Left lung (tissue), 10 donors: ENCODE data around the gene SMARCA4. TPM values are rescaled to one million over a fixed set of nuclear protein-coding genes. Genes with fewer than 3 reads are reported as not detected.

Experiments used
- ATAC-seq: fragments of 200-7000 bp; cut with Tn5 transposase; one replicate; pipeline ENCODE4 v1.9.1; 2020; ENCODE audit warnings: moderate library complexity
- DNase-seq, 4 donors: peaks; one replicate each; pipeline ENCODE4 v3.0.0-alpha.2; 2013 to 2020
- H3K27ac ChIP-seq, 2 donors: fragments of 200-600 bp; sonication (generic) in 1 of 2; one replicate each; pipeline versions ENCODE4 v1.5.0 to v1.8.0; 2020 to 2021
- H3K27me3 ChIP-seq, 2 donors: fragments of 200-600 bp; sonication (generic) in 1 of 2; one replicate each; pipeline versions ENCODE4 v1.5.0 to v1.8.0; 2020 to 2021
- H3K36me3 ChIP-seq, 2 donors: fragments of 200-600 bp; sonication (generic) in 1 of 2; one replicate each; pipeline versions ENCODE4 v1.5.0 to v1.8.0; 2020 to 2021
- H3K4me1 ChIP-seq, 2 donors: fragments of 200-600 bp; one replicate each; pipeline ENCODE4 v1.8.0; 2021
- H3K4me3 ChIP-seq, 2 donors: fragments of 200-600 bp; sonication (generic) in 1 of 2; one replicate each; pipeline versions ENCODE4 v1.5.0 to v1.8.0; 2020 to 2021; ENCODE audit warnings: mild to moderate bottlenecking in 1 of 2
- H3K9me3 ChIP-seq, 2 donors: fragments of 200-600 bp; sonication (generic) in 1 of 2; one replicate each; pipeline versions ENCODE4 v1.5.0 to v1.8.0; 2020 to 2021
- CTCF ChIP-seq, 2 donors: fragments of 200-600 bp; sonication (generic) in 1 of 2; IDR thresholded peaks; one replicate each; pipeline versions ENCODE4 v1.5.0 to v1.8.0; 2021; ENCODE audit warnings: antibody characterized with exemption in 2 of 2
- intact Hi-C, 2 donors: fragments of 100-400 bp; cut with DNase I; formaldehyde crosslinking; loops; one replicate each; pipeline versions ENCODE4 v1.11.2 to v1.14.2; 2022
- polyA plus RNA-seq, 6 donors: library from polyadenylated mRNA; unstranded; fragments of 120-200 nt; gene quantifications; one replicate each; pipeline ENCODE4 v1.2.1, GENCODE V29; 2013; ENCODE audit not compliant: insufficient read length in 6 of 6
- total RNA-seq, 2 donors: library from RNA; stranded (reverse); fragmentation: NEBNext Ultra II Directional; extraction: Animal tissue kit (Norgen Biotek cat#: 25700); gene quantifications; one replicate each; pipeline ENCODE4 v1.2.1, GENCODE V29; 2021
- donor health status: DM: no; HTN: yes; CAD: no.
- donor health status: DM: no; HTN: no; CAD: no.

The SMARCA4 gene
- total and polyA plus RNA-seq, 8 donors, result 98.3 to 168 (median 151) TPM

GRCh38 chr19:10915130-10916091 is 45.4 kb upstream of the SMARCA4 start:
- no peaks in the 10 kb centered on the region for H3K27me3 ChIP-seq
- no peak overlapping the region for H3K4me3 ChIP-seq
- DNase-seq (no peak), ATAC-seq (peak; percentile 20)
- H3K4me1 ChIP-seq, result peaks cover 0 to 2% of the 10 kb centered on the region in 2 donors
- intact Hi-C loops, result no loop called here
- H3K36me3 ChIP-seq, result peaks cover 0 to 90% of the 10 kb centered on the region in 2 donors
- no peak overlapping the region for H3K27ac ChIP-seq
- no peaks in the 10 kb centered on the region for H3K9me3 ChIP-seq
- TF ChIP-seq CTCF (IDR thresholded peaks at IDR 0.05), result no peak

GRCh38 chr19:10916602-10917001 is 44.2 kb upstream of the SMARCA4 start:
- H3K4me3 ChIP-seq, result no peak overlapping the region
- ATAC-seq, result no peak
- no peak for TF ChIP-seq CTCF (IDR thresholded peaks at IDR 0.05)
- no peak for DNase-seq
- H3K27ac ChIP-seq, result no peak overlapping the region
- peaks cover 0 to 90% of the 10 kb centered on the region in 2 donors for H3K36me3 ChIP-seq
- intact Hi-C loops, result no loop called here
- H3K9me3 ChIP-seq, result no peaks in the 10 kb centered on the region
- no peaks in the 10 kb centered on the region for H3K27me3 ChIP-seq
- peaks cover 0 to 2% of the 10 kb centered on the region in 2 donors for H3K4me1 ChIP-seq

GRCh38 chr19:10918359-10918758 is 42.5 kb upstream of the SMARCA4 start:
- peaks cover 0 to 90% of the 10 kb centered on the region in 2 donors for H3K36me3 ChIP-seq
- ATAC-seq, result no peak
- intact Hi-C loops, result no loop called here
- no peaks in the 10 kb centered on the region for H3K27me3 ChIP-seq
- TF ChIP-seq CTCF (IDR thresholded peaks at IDR 0.05), result no peak
- no peak overlapping the region for H3K27ac ChIP-seq
- DNase-seq, result peak in 1 of 4 donors; percentile 15
- peaks cover 0 to 2% of the 10 kb centered on the region in 2 donors for H3K4me1 ChIP-seq
- H3K9me3 ChIP-seq, result no peaks in the 10 kb centered on the region
- H3K4me3 ChIP-seq, result no peak overlapping the region

- Histone ChIP-seq H3K4me1 (peaks cover 0 to 2% of the 10 kb centered on the region in 2 donors), H3K36me3 (peaks cover 0 to 90% of the 10 kb centered on the region in 2 donors), H3K4me3 (no peak overlapping the region), H3K9me3 (no peaks in the 10 kb centered on the region), H3K27ac (no peak overlapping the region), H3K27me3 (no peaks in the 10 kb centered on the region)
- peak; percentile 68 for ATAC-seq
- intact Hi-C loops, result no loop called here
- peak in 1 of 4 donors; percentile 48 for DNase-seq
- TF ChIP-seq CTCF (IDR thresholded peaks at IDR 0.05), result no peak
Observed at GRCh38 chr19:10919352-10920287, 41.2 kb upstream of the SMARCA4 start.
